Spleen (tissue), 7 donors: ENCODE measurements around the gene DOCK10.

ENCODE experiments used
- POLR2A ChIP-seq, 3 donors: fragments of 450-650 bp; IDR thresholded peaks; one replicate each; pipeline ENCODE4 v1.5.1; 2017; ENCODE audit warnings: antibody characterized with exemption in 3 of 3, mild to moderate bottlenecking in 1 of 3
- TF ChIP-seq, protein P1 (sequence below), 11 experiments: fragments of 200-600 bp in 7 of 11; fragments of 450-650 bp in 4 of 11; sonication (generic) in 4 of 11; IDR thresholded peaks in 8 of 11; conservative IDR thresholded peaks in 3 of 11; 1 replicate in 7 of 11; 2 replicates in 4 of 11; pipeline versions ENCODE4 v1.4.0 to v1.8.0; 2016 to 2021; ENCODE audit warnings: antibody characterized with exemption in 11 of 11, inconsistent platforms in 4 of 11, mild to moderate bottlenecking in 1 of 11
- donor health status: DM: no; HTN: no; CAD: no; lungs with moderate emphysema.
- donor health status: DM: no; HTN: no; CAD: no.
- donor health status: DM: no; HTN: no; CAD: no.

- TF ChIP-seq, protein P1, sequence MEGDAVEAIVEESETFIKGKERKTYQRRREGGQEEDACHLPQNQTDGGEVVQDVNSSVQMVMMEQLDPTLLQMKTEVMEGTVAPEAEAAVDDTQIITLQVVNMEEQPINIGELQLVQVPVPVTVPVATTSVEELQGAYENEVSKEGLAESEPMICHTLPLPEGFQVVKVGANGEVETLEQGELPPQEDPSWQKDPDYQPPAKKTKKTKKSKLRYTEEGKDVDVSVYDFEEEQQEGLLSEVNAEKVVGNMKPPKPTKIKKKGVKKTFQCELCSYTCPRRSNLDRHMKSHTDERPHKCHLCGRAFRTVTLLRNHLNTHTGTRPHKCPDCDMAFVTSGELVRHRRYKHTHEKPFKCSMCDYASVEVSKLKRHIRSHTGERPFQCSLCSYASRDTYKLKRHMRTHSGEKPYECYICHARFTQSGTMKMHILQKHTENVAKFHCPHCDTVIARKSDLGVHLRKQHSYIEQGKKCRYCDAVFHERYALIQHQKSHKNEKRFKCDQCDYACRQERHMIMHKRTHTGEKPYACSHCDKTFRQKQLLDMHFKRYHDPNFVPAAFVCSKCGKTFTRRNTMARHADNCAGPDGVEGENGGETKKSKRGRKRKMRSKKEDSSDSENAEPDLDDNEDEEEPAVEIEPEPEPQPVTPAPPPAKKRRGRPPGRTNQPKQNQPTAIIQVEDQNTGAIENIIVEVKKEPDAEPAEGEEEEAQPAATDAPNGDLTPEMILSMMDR (IDR thresholded peaks at IDR 0.05 in 8 of 11, conservative IDR thresholded peaks at IDR 0.05 in 3 of 11) = no peak
- no peak for TF ChIP-seq POLR2A (IDR thresholded peaks at IDR 0.05)
Observed at GRCh38 chr2:224776795-224777558, 265.3 kb downstream of the DOCK10 start.
